NCI-H1417 treated with DMSO at 0.1 percent for 48 hours (cell line): Measurements from ENCODE around the gene ANK2.

Experiments used
- DNase-seq: peaks from one replicate; lab custom pipeline; 2025; lab: John Stamatoyannopoulos, UW

Gene ANK2

DNA sequence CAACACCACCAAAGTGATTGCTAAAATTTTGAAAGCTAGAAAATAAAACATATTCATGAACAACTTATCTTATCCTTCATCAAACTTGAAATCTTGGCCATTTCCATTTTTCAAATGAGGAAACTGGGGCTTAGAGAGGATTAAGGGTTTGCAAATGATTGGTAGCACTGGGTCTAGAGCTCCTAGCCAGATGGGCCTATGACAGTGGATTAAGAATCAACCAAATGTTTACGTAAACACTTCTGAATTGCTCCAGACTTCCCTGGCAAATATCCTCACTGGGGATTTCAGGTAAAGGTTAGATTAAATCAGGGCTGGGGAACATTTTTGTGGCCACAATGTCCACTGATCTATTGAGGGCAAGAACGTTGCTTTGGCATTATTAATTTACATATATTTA, 241.2 kb downstream of the ANK2 start:
- no peak for DNase-seq

DNA sequence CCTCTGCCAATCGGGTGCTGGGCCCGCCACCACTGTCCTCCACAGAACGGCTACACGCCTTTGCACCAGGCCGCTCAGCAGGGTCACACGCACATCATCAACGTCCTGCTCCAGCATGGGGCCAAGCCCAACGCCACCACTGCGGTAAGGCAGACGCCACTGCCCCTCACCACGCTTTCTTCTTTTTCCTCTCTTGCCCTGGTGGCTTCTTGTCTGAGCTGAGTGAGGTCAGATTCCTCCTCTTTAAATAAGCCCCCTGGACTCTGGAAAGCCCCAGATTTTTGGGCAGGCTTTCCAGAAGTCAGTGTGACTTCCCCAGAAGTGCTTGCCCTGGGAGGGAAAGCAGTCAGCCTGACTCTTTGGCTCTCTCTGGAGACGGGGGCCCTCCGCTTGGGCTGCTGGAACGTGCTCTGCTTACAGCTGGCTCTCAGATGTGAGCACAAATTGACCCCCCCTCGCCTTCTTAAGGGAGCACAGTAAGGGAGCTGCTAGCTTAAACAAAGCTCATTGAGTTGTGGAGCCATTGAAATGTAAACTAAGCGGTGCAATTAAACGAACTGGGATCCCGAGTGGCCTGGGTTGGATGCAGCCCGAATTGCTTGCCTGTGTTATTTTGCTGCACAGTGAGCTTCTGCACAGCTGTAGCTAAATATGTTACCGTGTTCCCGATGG, 243.1 kb downstream of the ANK2 start:
- DNase-seq = no peak

DNA sequence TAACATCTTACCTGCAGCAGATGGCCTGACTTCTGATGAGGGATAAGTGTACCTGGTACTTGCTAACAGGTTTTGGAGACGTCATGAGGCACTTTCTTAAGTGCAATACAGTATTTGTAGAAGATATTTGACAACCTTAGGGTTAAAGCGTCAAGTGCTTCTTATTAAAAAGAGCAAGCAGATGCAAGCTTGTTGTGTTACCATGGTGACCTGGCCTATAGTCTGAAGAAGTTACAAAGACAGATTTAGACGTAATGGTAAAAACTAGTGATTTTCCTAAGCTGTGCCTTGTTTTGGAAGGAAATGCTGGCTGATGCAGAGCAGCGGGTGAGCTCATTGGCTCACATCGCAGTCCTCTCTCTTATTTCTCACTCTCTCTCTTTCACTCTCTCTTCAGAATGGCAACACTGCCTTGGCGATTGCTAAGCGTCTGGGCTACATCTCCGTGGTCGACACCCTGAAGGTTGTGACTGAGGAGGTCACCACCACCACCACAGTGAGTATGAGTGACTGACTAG, 243.6 kb downstream of the ANK2 start:
- DNase-seq = no peak

DNA sequence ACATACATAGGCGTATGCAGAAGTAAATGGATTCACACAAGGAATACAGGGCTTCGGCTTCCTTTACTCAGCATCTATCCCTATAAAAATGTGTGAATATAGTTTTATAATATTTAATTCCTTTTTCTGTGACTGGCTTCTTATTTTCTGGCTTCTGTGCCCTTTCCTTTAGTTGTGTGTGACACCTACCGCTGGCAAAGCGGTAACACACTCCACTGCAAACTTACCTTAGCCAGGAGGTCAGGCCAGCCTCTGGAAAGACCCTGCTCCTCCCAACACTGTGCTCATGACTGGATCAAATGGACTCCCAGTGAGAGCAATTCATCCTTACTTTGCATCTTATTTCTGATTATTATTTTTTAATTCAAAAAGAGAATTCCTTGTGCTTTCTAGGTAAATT, 244.2 kb downstream of the ANK2 start:
- DNase-seq = no peak

DNA sequence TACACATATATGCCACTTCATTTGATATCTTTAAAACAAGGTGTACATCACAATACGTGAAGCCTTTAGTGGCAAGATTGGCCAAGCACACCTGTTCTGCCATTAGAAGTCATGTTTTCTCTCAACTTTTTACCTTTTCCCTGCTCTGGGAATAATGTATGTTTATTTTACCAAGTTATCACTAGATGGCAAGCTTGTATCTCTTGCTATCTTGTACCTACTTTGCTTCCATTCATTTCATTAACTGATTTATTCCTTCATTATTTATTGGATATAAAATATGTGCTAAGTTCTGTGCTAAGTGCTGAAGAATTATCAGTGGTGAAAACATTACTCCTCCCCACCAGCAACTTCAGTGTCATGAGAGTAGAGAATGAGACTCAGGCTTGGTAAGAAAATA, 245.5 kb downstream of the ANK2 start:
- no peak for DNase-seq

DNA sequence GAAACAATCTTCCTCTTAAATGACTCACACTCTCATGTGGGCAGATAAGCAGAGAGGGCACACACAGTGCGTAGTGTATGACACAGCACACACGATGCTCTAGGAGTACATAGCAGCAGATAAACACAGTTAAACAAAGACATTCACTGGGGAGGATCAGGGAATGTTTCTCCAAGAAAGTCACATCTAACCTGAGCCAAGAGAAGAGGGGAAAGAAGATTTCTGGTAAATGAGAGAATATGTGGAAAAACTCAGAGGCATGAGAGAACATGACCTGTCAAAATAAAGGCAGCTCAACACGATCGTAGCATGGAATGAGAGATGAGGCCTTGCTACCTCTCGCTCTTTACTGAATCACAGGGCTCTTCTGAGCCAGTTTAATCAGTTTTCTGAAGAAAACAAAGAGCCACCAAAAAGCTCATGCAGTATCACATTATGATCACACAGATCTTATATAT, 251.0 kb downstream of the ANK2 start:
- no peak for DNase-seq

DNA sequence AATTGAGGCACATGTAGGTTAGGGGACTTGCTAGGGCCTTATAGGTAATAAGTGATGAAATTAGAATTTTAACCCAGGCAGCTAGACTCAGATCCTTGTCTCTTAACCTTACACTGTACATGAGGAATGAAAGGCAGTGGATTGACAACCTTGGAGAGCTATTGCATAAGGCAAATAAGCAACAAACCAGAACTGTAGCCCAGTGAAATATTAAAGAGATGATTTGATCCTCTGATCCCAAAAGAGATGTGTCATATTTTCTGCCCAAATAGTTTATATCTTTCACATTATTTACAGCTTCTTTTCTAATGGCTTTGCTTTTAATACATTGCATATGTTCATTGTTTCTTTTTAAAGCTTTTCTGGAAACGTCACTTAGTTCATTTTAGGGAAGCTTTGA, 252.6 kb downstream of the ANK2 start:
- DNase-seq = no peak

DNA sequence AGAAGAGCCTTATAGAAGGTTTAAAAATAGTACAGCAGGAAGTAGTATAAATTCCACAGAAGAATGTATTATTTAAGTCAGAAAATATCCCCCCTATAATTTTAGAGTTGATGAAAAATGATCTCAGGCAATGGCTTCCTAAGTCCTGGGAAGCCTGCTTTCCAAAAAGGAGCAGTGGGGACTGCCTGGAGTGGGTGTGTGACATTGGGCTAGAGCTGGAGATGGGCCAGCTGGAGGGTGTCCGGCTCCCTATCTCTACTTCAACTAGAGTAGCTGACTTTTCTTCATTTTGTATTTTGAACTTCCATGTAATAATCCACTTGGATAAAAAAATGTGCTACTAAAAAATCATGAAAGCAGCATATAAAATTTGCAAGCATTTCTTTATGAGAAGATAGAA, 253.9 kb downstream of the ANK2 start:
- no peak for DNase-seq

DNA sequence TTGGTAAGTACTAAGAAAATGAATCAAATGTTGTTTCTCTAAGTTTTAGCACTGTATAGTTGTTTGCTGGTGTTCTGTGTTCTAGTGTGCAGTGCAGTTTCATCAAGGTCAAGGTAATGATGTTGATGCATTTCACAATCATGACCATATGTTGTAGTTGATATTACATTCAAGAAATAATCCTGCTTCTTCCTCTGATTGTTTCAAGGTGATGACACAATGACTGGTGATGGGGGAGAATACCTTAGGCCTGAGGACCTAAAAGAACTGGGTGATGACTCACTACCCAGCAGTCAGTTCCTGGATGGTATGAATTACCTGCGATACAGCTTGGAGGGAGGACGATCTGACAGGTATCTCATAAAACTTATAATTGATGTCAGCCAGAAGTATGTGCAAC, 261.6 kb downstream of the ANK2 start:
- no peak for DNase-seq

DNA sequence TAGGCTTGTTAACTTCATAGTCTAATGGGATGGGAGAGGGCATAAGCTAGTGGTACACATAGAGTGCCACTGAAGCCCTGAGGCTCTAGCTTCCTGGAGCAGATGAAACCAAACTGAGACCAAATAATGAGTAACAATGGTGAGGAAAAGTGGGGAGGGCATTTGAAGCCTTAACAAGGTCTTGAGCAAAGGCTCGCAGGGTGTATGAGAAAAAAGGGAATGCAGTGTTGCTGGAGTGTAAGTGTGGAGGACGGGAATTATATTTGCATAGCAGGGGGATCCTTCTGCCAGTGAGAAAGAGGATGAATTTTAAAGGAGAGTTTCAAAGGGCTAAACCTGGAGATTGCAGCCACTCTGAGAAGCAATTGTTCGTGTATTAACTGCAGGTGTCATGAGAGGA, 263.1 kb downstream of the ANK2 start:
- DNase-seq = no peak

DNA sequence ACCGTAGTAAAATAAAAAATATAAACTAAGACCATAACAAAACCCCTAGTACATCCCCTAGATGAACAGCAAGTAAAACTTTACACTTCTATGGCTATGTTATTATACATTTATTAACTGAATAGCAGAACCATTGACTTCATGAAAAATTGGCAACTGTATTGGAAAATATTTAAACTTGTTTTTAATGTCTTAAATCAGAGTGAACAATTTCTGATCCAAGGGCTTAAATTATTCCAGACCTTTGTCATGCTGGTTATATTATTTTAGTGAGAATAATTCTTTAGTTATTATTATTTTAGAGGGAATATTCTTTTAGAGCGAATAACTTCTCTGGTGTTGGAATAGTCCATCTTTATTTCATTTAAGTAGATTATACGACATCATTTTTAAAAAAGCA, 265.0 kb downstream of the ANK2 start:
- DNase-seq = no peak

DNA sequence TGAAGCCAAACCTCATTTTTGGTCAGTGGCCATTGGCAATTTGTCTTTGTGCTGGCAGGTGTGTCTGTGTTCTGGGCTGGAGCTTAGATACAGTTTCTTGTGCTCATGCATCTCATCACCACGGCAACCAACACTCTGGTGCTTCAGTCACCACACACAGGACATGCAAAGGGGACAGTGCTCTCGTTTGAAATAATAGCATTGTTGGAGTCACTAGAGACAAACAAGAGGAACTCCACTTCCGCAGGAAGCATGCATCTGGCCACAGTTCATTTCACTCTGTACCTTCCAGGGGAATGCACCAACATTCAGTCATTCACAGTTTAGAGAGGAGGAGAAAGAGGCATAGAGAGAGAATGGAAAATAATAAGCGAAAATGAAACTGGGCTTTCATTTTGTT, 267.4 kb downstream of the ANK2 start:
- DNase-seq = peak; percentile 4

DNA sequence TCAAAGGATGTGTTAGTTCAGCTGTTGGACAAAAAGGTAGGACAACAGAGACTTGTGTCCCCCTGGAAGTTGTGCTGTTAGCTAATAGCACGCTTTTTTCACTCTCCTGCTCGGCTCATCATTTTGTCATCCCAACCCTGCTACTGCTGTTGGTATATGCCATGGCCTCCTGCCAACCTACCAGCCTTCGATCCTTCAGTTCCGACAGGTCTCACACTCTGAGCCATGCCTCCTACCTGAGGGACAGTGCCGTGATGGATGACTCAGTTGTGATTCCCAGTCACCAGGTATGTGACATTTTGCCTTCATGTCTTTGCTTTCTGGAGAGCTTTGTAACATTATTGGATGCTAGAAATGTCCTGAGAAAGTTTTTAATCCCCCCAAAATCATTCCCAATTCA, 268.1 kb downstream of the ANK2 start:
- no peak for DNase-seq

DNA sequence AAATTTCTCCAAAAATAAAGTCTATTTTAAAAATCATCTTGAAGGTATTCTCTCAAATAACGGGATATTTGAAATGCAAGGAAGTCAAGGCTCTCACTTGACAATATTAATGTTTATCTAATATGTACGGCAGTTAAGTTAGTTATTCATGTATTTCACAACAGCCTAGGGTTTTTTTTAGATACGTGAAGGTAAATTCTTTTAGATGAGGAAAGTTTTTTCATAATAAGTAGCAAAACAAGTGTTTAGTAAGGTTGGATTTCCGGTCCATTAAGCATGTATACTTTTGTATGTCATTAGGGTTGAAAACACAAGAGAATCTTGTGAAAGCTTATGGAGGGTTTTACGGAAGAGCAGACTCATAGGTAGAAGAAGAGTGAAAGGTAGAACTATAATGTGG, 273.3 kb downstream of the ANK2 start:
- no peak for DNase-seq

DNA sequence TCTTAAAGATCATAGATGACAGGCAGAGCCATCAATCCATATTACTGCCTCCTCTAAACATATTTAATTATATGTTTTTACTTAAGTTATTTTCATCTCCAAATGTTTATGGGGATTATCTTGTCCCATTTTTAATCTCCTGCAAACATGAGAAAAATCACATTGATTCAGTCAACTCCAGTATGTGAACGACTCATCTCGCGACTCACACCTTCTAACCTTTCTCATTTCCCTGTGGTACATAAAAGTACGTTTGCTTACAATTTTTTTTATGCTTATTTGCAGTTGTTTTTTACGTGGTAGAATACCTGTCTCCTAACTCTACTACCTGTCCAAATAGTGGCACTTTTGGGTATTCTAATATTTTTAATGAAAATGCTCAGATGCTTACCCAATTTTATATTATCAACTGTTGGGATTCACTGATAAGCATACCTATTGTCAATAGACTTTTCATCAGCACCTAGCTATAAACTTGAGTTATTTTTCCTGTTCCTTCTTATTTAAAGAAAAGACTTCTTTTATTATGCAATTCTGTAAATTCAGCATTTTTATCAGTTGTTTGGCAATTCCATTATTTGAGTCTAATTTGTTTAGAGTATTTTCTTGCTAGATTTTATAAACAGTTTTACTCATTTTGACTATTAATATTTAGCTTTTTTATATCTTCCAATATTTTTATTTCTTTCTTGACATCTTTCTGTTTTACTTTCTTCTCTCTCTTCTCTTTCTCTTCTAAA, 276.6 kb downstream of the ANK2 start:
- DNase-seq = no peak

DNA sequence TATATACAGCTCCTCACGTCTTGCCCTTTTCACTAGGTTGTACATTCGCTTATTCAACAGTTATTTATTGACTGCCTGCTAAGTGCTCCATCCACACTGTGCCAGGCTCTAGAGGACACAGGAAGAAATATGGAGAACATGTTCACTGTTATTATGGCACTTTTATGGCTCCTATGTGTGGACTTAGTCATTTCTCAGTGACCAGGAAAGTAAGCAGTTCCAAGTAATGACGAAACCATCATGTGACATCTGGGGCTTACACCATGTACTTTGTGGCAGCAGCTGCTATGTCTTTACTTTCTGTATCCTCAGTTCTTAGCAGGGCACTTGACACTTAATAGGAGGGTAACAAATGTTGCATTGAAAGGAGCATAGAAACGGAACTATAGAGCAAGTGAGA, 278.0 kb downstream of the ANK2 start:
- no peak for DNase-seq

DNA sequence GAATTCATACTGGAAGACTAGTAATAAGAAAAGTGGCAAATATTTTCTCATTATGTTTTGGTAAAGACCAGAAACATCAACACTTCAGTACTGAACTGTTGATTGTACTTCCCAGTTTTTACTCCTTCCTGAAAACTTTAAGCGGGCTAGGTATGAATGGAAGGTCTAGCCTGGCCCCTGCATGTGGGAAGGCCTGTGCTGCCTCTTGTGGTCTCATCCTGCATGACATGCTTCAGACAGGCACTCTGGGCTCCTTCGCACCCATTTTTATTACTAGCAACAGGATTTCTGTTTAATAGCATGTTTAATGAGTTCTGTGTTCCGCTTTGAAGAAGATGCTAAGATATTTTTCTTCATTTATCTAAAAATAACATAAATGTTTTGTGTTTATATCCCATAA, 279.1 kb downstream of the ANK2 start:
- DNase-seq = no peak

DNA sequence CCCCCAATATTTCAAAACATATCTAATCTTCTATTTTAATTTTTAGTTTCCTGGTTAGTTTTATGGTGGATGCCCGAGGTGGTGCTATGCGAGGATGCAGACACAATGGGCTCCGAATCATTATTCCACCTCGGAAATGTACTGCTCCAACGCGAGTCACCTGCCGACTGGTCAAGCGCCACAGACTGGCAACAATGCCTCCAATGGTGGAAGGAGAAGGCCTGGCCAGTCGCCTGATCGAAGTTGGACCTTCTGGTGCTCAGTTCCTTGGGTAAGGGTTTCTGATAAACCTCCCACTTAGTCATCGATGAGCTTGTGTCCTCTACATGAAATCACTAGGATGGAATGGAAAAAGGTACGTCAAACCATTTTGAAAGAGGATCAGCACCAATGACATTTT, 280.7 kb downstream of the ANK2 start:
- DNase-seq = no peak

DNA sequence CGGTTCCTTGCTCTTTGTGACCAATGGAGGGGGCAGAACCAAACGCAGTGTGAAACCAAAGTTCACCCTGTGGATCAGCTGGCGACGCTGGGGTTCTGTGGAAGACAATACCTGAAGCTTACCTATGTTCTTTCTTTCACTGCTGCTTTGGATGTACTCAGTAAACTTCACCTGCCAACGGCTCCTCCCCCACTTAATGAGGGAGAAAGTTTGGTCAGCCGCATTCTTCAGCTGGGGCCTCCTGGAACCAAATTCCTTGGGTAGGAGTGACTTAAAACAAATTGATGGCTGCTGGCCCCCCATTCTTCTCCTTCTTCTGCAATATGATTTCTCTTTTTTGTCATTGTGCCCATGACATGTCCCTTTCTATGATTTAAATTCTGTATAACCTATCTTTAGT, 282.4 kb downstream of the ANK2 start:
- no peak for DNase-seq

DNA sequence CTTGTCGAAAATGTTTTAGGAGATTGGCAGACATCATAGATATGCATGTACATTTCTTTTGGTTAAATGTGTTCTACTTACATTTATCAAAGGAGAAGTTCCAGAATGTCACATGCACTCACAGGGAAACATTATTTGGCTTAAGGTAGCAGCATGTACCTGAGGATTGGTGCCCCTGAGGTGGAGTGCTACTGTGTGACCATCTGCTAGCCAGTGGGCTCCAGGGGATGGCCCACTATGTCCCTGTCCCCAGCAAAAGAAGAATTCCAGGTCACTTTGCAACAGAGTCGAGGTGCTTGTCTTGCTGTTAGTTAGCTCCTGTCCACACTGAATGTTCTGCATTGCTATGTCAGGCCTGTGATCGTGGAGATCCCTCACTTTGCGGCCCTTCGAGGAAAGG, 283.2 kb downstream of the ANK2 start:
- DNase-seq = no peak

DNA sequence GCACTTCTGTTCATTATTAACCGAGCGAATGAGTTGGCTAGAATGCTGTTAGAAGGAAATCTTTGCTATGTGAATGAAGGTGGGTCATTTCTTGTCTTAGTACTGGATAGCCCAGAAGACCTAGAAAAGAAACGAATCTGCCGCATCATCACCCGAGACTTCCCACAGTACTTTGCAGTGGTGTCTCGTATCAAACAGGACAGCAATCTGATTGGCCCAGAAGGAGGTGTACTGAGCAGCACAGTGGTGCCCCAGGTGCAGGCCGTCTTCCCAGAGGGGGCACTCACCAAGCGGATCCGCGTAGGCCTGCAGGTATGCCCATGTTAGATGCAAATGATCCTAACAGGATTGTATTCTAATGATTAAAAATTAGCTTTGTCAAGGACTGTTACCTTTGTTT, 286.3 kb downstream of the ANK2 start:
- DNase-seq = no peak

DNA sequence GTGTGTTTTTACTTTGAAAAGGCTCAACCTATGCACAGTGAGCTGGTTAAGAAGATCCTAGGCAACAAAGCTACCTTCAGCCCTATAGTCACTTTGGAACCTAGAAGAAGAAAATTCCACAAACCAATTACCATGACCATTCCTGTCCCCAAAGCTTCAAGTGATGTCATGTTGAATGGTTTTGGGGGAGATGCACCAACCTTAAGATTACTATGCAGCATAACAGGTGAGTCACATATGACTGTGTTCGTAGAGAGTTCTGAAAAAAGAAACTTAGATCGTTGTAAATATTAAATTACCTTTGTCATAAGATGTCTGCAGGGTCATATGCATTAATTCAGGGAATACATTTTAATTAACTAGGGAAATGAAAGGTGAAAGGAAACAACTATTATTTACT, 287.1 kb downstream of the ANK2 start:
- DNase-seq = no peak

DNA sequence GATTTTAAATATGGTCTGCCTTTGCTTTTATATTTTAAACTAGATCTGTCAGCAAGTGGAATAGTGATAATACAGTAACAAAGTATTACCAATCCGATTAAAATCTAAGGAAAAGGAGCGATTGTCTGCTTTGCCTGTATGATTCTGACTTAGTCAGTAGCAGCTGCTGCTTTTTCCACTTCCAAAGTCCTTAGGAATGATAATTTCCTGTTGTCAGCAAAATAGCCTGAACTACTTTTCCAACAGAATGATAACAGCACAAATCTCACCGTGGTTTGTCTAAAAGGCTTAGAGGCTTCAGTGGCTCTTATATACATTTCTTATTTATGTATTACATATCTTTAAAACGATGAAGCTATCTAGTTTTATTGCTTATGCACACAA, 290.0 kb downstream of the ANK2 start:
- no peak for DNase-seq

DNA sequence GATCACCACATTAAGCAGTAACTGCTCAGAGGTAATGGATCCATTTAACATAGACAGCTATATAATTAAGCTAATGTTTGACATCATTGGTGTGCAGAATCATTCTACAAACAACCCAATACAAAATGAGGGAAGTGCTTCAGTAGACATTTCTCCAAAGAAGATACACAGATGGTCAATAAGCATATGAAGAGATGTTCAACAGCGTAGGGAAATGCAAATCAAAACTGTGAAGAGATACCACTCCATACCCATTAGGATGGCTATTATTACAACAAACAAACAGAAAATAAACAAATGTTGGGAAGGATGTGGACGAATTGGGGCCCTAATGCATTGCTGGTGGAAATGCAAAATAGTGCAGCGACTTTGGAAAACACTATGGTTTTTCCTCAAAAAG, 294.6 kb downstream of the ANK2 start:
- DNase-seq = peak; percentile 4
